Body of pancreas (tissue), 4 donors: ENCODE measurements around the gene SORCS2. TPM values are rescaled to one million over a fixed set of nuclear protein-coding genes. Genes with fewer than 3 reads are reported as not detected.

Source experiments
- ATAC-seq: fragments of 150-250 bp; one replicate; pipeline ENCODE4 v1.9.1; 2016
- DNase-seq, 4 donors: peaks; one replicate each; pipeline ENCODE4 v3.0.0-alpha.2; 2019
- H3K27ac ChIP-seq, 4 donors: fragments of 200-600 bp; sonication (generic); 1 replicate in 3 of 4; 2 replicates in 1 of 4; pipeline versions ENCODE4 v1.5.1 to v1.6.1; 2016 to 2019; ENCODE audit warnings: mild to moderate bottlenecking in 1 of 4, mixed read lengths in 1 of 4, moderate library complexity in 1 of 4
- H3K27me3 ChIP-seq, 2 donors: fragments of 200-600 bp; sonication (generic); one replicate each; pipeline ENCODE4 v1.6.0; 2016; ENCODE audit warnings: mild to moderate bottlenecking in 1 of 2
- H3K36me3 ChIP-seq, 2 donors: fragments of 200-600 bp; sonication (generic); replicated peaks in 1 of 2; 2 replicates each; pipeline ENCODE4 v1.5.1; 2016; ENCODE audit warnings: low read depth in 2 of 2; ENCODE audit not compliant: insufficient read depth in 1 of 2
- H3K4me1 ChIP-seq: fragments of 200-600 bp; sonication (generic); one replicate; pipeline ENCODE4 v1.6.0; 2016
- H3K4me3 ChIP-seq, 2 donors: fragments of 200-600 bp; sonication (generic); 1 replicate in 1 of 2; 2 replicates in 1 of 2; pipeline ENCODE4 v1.5.1; 2016 to 2019
- H3K9me3 ChIP-seq, 3 donors: fragments of 200-600 bp; sonication (generic); 1 replicate in 2 of 3; 2 replicates in 1 of 3; pipeline ENCODE4 v1.5.1; 2016
- CTCF ChIP-seq, 7 experiments: fragments of 450-650 bp in 4 of 7; fragments of 200-600 bp in 3 of 7; sonication (generic) in 3 of 7; IDR thresholded peaks; one replicate each; pipeline ENCODE4 v1.5.1; 2016 to 2019; ENCODE audit warnings: antibody characterized with exemption in 7 of 7
- POLR2A ChIP-seq, 3 donors: fragments of 450-650 bp; IDR thresholded peaks; one replicate each; pipeline ENCODE4 v1.6.1; 2016; ENCODE audit warnings: antibody characterized with exemption in 3 of 3, mild to moderate bottlenecking in 2 of 3
- WGBS, 2 donors: methylation state at CpG; one replicate each; pipeline ENCODE4 v1.1.5; 2017; 5-methylcytosine and 5-hydroxymethylcytosine counted together
- intact Hi-C: fragments of 100-400 bp; cut with DNase I; formaldehyde crosslinking; loops from one replicate; pipeline ENCODE4 v1.15.1; 2023
- total RNA-seq, 2 donors: library from RNA; depleted of rRNA; stranded (reverse); fragments of >200 nt; gene quantifications; one replicate each; pipeline ENCODE4 v1.1.0, GENCODE V29; 2016

The SORCS2 gene
- total RNA-seq, 2 donors from 2014 or later: 0.26 to 0.33 TPM

- H3K36me3 ChIP-seq: no peaks in the 10 kb centered on the region
- H3K4me3 ChIP-seq: no peak overlapping the region
- TF ChIP-seq POLR2A (IDR thresholded peaks at IDR 0.05): no peak
- TF ChIP-seq CTCF (IDR thresholded peaks at IDR 0.05): no peak
- H3K27me3 ChIP-seq: no peaks in the 10 kb centered on the region
- DNase-seq (no peak), ATAC-seq (no peak)
- intact Hi-C loops: no loop called here
- H3K27ac ChIP-seq: no peak overlapping the region
- H3K9me3 ChIP-seq: peaks cover 0 to 9% (median 0%) of the 10 kb centered on the region in 3 donors
- 48 to 55% methylated on average over 6 of the region's 6 CpGs for WGBS, 2 donors
- no peaks in the 10 kb centered on the region for H3K4me1 ChIP-seq
These were observed 378.7 kb downstream of the SORCS2 start for GRCh38 chr4:7571001-7571400.

DNA sequence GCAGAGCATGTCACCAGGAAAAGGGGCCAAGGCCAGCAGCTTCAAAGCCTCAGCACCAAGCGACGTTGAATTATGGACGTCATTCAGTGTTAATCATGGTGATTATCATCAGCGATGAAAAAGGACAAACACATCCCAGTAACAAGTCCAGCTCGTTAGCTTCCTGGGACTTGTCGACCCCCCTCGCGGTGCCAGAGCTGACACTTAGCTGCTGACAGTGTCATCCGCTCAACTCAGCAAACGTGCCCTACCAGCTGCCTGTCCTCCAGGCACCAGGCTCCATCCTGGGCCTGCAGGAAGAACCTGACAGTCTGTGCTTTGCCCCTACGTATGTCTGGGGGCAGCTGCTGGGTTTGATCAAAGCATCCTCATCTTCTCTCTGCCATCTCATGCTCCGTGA lies 379.4 kb downstream of the SORCS2 start:
- TF ChIP-seq CTCF (IDR thresholded peaks at IDR 0.05): no peak
- TF ChIP-seq POLR2A (IDR thresholded peaks at IDR 0.05): no peak
- Histone ChIP-seq H3K4me3 (no peak overlapping the region), H3K27me3 (no peaks in the 10 kb centered on the region), H3K36me3 (no peaks in the 10 kb centered on the region), H3K27ac (no peak overlapping the region), H3K4me1 (no peaks in the 10 kb centered on the region), H3K9me3 (peaks cover 0 to 16% (median 0%) of the 10 kb centered on the region in 3 donors)
- DNase-seq (no peak), ATAC-seq (no peak)
- WGBS, 2 donors: 33% methylated on average over 12 of the region's 12 CpGs
- intact Hi-C loops: no loop called here

DNA sequence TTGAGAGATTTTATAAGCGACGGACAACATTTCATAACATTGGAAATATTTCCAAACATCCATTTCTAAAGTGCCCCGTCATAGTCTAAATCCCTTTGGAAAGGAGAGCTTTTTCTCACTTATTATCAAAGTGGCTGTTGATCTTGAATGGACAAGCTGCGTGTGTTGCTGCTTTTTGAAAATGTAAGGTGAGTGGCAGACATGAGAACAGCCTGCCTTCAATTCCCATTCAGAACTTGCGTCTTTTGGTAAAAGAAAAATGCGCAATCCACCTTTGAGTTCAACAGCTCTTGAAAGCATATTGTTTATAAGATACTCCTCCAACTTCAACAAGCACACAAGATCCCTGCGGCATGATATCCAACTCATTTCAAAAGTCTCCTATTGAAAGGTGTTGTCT lies 380.6 kb downstream of the SORCS2 start:
- WGBS, 2 donors: 74 to 79% methylated on average over 7 of the region's 7 CpGs
- Histone ChIP-seq H3K36me3 (no peaks in the 10 kb centered on the region), H3K27me3 (no peaks in the 10 kb centered on the region), H3K4me3 (no peak overlapping the region), H3K9me3 (peaks cover 0 to 28% (median 0%) of the 10 kb centered on the region in 3 donors), H3K27ac (no peak overlapping the region), H3K4me1 (no peaks in the 10 kb centered on the region)
- ATAC-seq (no peak), DNase-seq (no peak)
- intact Hi-C loops: no loop called here
- no peak for TF ChIP-seq CTCF (IDR thresholded peaks at IDR 0.05)
- TF ChIP-seq POLR2A (IDR thresholded peaks at IDR 0.05): no peak

GRCh38 chr4:7573576-7574091 lies 381.3 kb downstream of the SORCS2 start:
- ATAC-seq: no peak
- H3K36me3 ChIP-seq: no peaks in the 10 kb centered on the region
- 66 to 69% methylated on average over 9 of the region's 9 CpGs for WGBS, 2 donors
- no peak for DNase-seq
- no peak overlapping the region for H3K27ac ChIP-seq
- no peak for TF ChIP-seq CTCF (IDR thresholded peaks at IDR 0.05)
- TF ChIP-seq POLR2A (IDR thresholded peaks at IDR 0.05): no peak
- H3K9me3 ChIP-seq: peaks cover 0 to 36% (median 0%) of the 10 kb centered on the region in 3 donors
- H3K27me3 ChIP-seq: no peaks in the 10 kb centered on the region
- intact Hi-C loops: no loop called here
- H3K4me1 ChIP-seq: no peaks in the 10 kb centered on the region
- H3K4me3 ChIP-seq: no peak overlapping the region

DNA sequence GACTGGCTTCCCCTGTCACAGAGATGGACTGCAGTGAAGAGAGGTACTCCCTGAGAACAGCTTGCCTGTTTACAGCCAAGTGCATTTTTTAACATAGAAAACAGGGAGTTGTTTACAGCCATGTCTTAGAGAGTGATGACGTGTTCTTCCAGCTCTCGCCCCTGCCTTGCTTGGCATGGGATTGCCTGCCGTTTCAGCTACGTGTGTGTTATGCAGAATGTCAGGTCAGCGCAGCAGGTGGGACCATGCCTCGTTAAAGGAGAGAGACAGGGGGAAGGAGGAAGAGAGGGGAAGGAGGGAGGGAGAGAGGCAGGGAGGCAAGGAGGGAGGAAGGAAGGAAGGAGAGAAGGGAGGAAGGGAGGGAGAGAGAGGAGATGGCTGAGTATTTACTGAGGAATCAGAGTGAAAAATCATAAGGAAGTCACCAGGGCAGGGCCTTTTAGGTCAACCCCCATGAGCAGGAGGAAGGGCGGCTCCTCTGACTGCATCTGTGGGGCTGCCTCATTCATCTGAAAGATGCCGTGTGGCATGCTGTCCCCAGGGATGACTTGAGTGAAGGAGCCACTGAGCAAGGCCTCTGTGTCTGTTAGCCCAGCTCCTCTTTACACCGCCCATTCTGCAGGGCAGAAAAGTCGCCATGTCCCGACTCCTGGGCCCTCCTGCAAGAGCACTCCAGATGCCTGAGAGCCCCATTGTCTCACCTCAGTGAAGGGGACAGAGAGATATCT lies 382.1 kb downstream of the SORCS2 start:
- no peak overlapping the region for H3K4me3 ChIP-seq
- TF ChIP-seq POLR2A (IDR thresholded peaks at IDR 0.05) (no peak), CTCF (IDR thresholded peaks at IDR 0.05) (no peak)
- no peaks in the 10 kb centered on the region for H3K27me3 ChIP-seq
- no peaks in the 10 kb centered on the region for H3K36me3 ChIP-seq
- WGBS, 2 donors: 38 to 44% methylated on average over 8 to 11 of the region's 11 CpGs
- H3K9me3 ChIP-seq: peaks cover 0 to 36% (median 0%) of the 10 kb centered on the region in 3 donors
- no peak overlapping the region for H3K27ac ChIP-seq
- H3K4me1 ChIP-seq: no peaks in the 10 kb centered on the region
- no peak for DNase-seq
- intact Hi-C loops: no loop called here
- ATAC-seq: no peak
